GM21360 (cell line): ENCODE measurements around the gene WDR17.

Experiments used
- ATAC-seq: cut with Tn5 transposase; IDR thresholded peaks from one replicate; pipeline ENCODE4 v1.9.1; 2021; ENCODE audit warnings: mild to moderate bottlenecking, moderate library complexity; ENCODE audit not compliant: unreplicated experiment

Gene WDR17

GRCh38 chr4:176084769-176085168 is 19.1 kb downstream of the WDR17 start:
- no peak for ATAC-seq

GRCh38 chr4:176090115-176090514 is 24.5 kb downstream of the WDR17 start:
- peak; percentile 64 for ATAC-seq

DNA sequence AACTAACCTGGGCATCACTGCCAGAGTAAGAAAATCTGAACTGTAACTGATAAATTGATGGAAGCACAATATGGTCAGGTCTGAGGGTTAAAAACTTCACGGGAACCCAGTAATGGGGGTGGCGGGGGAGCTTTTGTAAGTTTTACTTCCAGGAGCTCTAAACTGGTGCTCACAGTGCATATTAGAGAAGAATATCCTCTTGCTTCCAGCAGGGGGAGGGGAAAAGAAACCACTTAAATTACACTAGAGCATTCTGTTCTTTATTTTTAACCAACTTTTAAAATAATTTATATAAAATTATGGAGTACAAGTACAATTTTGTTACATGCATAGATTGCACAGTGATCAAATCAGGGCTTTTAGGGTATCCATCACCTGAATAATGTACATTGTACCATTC is 33.7 kb downstream of the WDR17 start:
- ATAC-seq = no peak

DNA sequence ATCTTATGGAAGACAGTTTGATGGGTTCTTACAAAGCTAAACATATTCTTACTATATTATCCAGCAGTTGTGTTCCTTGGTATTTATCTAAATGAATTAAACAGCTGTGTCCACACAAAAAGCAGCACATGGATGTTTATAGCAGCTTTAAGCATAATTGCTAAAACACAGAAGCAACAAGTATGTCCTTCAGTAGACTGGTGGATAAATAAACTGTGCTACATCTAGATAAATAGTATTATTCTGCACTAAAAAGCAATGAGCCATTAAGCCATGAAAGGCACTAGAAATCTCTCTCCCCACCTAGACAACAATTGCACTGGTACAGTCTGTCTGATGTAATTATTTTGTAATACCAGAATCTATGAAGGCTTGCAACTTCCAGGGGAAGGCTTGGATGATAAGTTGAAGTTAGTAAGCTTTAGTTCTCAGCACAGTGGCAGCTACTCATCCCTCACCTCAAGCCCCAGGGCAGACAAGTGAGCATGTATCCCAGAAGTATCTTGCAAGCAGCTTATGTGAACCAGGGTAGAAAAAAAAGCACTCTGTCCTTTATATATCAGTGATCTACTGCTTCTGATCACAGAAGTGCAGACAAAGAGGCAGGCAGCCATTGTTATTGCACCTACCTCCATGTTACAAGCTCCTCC is 36.9 kb downstream of the WDR17 start:
- no peak for ATAC-seq

GRCh38 chr4:176107695-176108094 is 42.1 kb downstream of the WDR17 start:
- ATAC-seq = no peak

GRCh38 chr4:176123710-176124407 is 58.2 kb downstream of the WDR17 start:
- ATAC-seq = peak; percentile 100

DNA sequence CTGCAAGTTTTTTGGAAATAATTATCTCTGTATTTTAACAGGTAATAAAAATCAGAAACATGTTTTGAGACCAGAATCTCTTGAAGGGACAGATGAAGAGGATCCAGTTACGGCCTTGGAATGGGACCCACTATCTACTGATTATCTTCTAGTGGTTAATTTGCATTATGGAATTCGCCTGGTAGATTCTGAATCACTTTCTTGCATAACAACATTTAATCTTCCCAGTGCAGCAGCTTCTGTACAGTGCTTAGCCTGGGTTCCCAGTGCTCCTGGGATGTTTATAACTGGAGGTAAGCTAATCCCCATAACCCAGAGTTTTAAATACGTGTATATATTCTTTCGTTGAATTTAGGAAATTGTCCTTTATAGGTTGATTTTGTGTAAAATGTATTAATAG is 59.4 kb downstream of the WDR17 start:
- no peak for ATAC-seq

DNA sequence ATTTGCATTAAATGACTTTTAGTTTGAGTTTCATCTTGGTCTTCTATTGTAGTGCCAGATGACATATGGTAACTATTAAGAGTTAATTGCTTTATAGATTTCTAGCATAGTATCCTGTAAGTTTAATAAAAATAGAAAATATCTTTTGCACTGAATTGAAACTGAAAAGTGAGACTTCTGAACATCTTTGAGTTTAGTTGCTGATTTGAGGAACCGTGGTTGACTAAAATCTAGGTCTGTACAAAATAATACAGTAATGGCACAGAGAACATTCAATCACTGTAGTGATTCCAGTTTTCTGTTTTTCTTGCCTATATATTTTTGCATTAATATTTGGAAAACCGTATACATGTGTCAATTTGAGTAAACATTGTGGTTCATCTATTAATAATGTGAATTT is 69.0 kb downstream of the WDR17 start:
- ATAC-seq = no peak

- no peak for ATAC-seq
Measured at GRCh38 chr4:176137631-176138030, 72.0 kb downstream of the WDR17 start.

GRCh38 chr4:176139518-176139917 is 73.9 kb downstream of the WDR17 start:
- ATAC-seq = no peak

GRCh38 chr4:176142253-176142652 is 76.6 kb downstream of the WDR17 start:
- no peak for ATAC-seq

- ATAC-seq = no peak
Measured at GRCh38 chr4:176149680-176150355, 84.2 kb downstream of the WDR17 start.

DNA sequence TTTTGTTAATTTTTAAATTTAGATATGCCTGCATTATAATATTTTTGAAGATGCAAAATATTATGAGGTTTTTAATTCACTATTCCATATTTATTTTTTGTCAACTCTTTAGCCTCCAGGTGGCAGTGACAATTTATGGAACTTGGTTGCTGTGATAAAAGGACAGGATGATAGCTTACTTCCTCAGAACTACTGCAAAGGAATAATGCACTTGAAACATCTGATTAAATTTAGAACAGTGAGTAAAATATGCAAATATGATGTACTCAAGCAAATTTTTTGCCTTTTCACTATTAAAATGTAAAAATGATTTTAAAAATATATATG is 84.7 kb downstream of the WDR17 start:
- no peak for ATAC-seq

DNA sequence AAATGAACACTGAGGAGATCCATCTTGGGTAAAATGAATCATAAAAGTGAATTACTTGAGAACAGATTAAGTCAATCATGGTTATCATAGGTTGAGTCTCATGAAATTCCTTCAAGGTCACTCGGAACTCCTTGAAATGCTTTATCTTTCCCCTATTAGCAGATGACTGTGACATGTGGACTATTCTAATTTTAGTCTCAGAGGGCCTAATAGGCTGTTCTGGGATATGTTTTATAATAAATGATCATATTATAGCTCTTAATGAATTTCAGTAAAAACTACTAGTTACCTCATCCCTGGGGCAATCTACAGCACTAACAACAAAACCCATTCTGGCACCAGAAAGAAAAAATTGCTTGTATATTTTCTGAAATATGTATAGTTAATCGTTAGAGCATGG is 85.1 kb downstream of the WDR17 start:
- no peak for ATAC-seq

- ATAC-seq = no peak
Measured at GRCh38 chr4:176153124-176153523, 87.5 kb downstream of the WDR17 start.

- ATAC-seq = no peak
Measured at GRCh38 chr4:176156656-176157055, 91.0 kb downstream of the WDR17 start.

- ATAC-seq = no peak
Measured at GRCh38 chr4:176163041-176163440, 97.4 kb downstream of the WDR17 start.

DNA sequence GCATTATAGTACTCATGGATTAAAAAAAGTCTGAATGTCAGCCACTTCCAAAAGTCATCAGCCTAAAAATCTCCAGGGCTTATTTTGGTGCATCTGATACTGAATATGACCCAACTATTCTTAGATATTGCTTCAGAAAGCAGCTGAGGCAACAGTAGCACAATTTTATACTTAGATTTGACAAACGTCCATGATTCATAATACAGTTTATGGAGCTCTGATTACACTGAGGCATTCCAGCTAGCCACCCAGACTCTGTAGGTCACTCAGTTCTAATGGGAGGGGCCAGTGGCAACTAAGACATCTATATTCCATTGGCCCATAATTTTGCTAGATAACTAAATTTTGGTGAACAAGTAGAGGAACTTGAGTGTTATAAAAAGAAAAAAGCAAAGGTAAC is 119.4 kb downstream of the WDR17 start:
- no peak for ATAC-seq

DNA sequence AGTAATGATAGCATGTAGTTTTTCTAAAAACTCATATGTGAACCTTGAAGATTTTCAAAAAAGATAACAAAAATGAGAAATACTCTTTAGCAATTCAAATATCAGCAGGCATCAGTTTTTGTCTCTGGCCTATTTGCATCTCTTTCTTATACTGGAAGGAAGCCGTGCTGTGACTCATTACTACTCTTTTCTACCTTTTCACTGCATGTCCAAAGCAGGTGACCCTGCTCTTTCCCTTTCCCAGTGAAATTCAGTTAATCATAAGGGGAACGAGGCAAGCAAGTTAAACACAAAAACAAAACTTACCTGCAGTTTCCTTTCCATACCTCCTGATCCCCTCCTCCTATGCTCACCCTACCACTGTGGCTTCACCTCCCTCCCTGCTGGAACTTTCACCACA is 120.4 kb downstream of the WDR17 start:
- peak; percentile 46 for ATAC-seq

- ATAC-seq = no peak
Measured at GRCh38 chr4:176186671-176187395, 121.2 kb downstream of the WDR17 start.

GRCh38 chr4:176187624-176188023 is 122.0 kb downstream of the WDR17 start:
- ATAC-seq = peak; percentile 52

DNA sequence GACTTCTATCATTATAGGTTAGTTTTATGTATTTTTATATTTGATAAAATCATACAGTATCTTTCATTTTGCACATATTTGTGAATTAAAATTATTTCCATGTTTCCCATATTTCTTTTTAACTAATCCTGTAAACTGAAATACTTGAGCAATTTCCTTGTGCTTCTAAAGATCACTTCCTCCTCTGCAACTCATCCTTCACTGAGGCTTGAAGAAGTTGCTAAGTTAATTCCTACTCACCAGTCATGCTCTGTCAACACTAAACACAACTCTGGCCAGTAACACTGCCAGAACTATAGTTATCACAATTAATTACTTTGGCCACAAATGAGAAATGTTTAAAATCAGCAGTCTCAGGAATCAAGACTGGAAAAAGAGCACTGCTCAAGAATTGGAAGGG is 123.0 kb downstream of the WDR17 start:
- no peak for ATAC-seq
